NK-92 (cell line): ENCODE data around the gene NDUFS6.

Experiments
- DNase-seq: peaks from one replicate; lab custom pipeline; 2025; ENCODE audit not compliant: unreplicated experiment; lab: John Stamatoyannopoulos, UW

NDUFS6 gene

DNA sequence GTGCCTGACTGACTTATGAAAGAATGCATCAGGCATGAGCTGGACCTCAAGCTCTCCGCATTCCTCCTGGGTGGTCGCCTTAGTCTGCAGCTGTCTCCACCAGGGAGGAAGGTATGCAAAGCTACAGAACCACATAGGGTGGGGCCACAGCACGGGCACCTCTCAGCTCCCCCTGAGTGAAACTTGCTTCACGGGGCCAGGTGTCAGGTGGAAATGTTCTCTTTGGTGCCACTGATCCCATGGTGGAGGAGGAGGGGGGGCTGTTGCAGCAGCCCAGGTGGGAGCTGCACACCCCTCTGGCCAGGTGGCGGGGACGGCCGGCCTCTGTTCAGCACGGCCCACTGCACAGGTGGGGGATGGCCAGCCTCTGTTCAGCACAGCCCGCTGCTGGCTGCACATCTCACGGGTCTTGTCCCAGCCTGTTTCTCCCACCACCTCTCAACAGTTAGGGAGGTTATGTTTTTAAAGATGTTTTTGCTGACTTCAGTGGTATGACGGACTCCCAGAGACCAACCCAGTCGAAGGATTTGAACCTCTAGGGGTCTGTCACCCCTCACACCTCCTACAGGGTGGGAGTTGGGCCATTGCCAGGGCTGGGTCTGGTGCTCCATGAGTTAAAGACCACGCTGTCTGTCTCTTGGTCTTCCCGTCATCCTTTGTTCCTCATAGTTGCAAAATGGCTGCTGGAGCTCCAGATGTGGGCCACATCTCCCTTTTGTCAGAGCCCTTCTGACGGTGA is 35.9 kb upstream of the NDUFS6 start:
- DNase-seq: no peak

DNA sequence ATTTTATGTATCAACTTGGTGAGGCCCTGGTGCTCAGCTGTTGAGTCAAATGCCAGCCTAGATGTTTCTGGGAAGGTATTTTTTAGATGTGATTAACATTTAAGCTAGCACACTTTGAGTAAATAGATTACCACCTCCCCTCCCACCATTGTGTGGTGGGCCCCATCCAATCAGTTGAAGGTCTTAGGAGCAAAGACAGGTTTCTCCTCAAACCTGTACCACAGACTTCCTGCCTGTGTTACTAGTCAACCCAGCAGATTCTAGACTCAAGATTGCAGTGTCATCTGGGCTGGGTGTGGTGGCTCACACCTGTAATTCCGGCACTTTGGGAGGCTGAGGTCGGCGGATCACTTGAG is 35.3 kb upstream of the NDUFS6 start:
- DNase-seq: no peak

DNA sequence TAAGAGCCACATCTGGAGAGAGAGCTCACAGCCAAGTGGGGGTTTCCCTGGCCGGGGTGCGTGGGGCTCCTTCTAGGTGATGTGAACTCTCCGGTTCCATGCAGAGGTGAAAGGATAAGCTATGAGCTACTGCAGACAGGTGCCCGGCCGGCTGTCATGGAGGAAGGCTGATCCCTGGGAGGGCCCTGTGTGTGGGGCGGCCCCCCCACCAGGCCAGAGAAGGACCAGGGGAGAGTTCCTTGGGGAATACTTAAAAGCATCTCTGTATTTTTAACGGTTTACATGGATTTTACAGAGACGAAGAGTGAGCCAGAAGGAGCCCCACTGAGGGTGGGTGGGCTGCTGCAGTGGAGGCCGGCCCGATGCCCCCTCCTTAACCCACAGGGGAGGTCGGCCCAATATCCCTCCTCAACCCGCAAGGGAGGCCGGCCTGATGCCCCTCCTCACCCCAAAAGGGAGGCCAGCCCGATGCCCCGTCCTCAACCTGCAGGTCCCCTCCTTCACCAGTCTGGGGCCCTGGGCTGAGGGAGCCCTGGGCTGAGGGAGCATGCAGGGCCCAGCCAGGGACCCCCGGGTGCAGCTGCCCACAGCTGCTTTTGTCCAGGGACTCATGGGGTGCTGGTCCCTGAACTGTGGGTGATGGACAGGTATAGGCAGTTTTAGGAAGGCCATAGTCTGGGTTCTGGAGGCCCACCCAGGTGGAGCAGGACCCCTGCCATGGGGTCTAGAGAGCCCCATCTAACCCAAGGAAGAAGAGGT is 33.5 kb upstream of the NDUFS6 start:
- DNase-seq: no peak

DNA sequence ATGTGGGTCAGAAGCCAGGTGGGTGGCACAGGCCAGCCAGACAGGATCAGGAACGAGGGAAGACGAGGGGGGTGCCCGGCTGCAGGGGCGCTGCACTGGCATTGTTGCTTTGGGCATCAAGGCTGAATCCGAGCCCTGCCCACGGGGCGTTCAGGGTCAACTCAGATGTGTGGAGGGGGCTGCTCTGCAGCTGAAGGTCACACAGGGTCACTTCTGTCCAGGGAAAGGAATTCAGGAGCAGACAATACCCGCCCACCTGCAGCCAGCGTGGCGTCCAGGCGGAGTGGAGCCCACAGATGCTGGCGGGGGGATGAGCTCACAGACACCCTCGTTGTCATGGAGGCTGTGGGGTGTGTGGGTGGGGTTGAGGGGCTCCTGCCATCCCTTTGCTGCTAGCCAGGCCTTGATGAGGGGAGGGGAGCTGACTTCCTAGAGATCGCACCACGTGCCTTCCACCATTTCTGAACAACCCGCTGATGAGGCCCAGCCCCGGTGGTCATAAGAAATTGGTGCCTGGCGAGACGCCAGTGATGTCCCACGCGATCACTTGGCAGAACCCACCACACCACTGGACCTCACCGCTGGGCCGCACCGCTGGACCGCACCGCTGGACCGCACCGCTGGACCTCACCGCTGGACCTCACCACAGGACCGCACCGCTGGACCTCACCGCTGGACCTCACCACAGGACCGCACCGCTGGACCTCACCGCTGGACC is 32.8 kb upstream of the NDUFS6 start:
- no peak for DNase-seq

DNA sequence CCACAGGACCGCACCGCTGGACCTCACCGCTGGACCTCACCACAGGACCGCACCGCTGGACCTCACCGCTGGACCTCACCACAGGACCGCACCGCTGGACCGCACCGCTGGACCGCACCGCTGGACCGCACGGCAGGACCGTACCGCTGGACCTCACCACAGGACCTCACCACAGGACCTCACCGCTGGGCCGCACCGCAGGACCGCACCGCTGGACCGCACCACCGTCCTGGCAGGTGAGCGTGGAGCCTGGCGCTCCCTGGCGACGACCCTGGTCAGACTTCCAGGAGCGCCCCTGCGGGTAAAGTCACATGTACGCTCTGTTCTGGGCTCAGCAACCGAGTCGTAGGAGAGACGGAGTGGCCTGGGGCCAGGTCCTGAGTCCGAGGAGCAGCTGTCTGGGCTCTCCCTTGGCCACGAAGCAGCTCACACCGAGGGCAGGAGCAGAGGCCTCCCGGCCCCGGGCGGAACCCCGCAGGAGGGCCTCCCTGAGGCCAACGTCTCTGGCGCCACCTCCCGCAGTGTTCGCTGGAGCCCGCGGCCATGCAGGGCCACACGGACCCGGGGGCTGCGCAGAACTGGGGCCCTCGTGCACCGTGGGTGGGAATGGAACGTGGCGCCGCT is 32.1 kb upstream of the NDUFS6 start:
- DNase-seq: no peak

DNA sequence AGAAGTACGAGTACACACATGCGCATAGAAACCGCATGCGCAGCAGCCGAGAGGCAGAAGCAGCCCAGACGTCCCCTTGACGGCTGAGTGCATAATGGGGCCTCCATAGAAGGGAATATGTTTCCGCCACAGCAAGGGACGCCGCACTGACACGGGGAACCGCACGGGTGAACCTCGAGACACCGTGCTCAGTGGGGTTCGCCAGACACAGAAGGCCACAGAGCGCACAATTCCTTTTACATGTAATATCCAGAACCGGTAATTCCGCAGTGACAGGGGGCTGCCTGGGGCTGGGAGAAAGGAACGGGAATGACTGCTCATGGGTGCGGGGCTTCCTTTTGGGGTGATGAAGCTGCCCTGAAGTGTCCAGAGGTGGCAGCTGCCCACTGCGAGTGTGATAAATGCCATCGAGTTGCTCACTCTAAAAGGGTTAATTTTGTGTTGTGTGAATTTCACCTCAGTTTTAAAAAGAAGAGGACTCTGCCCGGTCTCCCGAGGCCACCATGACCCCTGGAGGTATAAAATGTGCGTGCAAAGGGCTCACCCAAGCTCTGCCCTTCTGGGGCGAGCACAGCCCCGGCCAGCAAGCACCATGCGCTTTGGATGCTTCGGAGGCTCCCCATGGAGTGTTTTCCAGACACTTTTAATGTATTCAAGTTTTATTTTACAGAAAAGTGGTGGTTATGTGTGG is 31.3 kb upstream of the NDUFS6 start:
- no peak for DNase-seq

DNA sequence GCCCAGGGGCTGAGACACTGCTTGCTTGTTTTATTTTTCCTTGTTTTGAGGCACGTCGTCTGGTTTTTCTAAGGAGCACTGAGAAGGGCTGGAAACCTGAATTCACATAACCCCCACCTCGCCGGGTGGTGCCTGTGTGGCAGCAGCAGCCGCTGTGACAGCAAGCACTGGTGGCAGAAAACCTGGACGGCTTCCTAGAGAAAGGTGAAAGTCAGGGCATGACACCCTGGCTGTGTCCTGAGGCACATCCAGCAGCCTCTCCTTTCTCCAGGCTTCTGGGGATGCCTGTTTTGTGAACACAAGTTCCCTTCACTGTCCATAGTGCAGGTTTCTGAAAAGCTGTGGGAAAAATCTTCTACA is 30.8 kb upstream of the NDUFS6 start:
- no peak for DNase-seq

DNA sequence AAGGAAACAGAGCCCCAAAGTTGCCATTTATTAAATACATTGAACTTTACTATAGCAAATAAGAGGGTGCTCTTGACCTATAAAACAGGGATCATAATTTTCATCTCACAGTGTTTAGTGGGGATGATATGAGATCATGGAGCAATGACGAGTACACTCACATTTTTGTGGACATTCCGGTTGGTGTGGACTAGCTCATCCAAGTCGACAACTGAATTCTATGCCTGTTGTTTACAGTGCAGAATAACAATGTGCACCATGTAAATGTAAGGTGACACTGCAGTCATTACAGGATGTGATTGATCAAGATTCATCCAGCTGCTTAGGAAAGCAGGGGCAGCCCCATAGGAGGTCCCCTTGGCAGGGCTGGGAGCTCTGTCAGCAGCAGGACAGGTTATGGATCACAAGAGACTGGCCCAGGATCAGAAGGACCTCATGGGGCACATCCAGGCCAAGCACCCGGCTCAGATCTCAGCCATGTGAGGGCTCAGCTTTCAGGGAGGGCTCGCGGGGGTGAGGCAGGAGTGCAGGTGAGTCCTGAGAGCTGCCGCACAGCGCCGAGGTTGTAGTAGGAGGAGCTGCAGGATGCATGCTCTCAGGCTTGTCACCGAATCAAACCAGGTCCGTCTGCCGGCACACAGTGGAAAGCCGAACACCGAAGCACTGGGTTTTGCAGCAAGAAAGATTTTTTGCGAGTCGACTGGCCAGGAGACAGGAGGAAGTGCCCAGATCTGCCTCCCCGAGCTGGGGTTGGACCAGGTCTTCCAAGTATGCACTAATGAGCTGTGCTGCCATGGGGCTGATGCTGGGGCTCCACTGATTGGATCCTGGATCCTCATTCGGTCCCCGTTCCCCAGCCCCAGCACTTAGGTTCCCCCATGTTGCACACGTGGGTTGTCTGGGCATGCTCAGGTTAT is 29.8 kb upstream of the NDUFS6 start:
- no peak for DNase-seq

DNA sequence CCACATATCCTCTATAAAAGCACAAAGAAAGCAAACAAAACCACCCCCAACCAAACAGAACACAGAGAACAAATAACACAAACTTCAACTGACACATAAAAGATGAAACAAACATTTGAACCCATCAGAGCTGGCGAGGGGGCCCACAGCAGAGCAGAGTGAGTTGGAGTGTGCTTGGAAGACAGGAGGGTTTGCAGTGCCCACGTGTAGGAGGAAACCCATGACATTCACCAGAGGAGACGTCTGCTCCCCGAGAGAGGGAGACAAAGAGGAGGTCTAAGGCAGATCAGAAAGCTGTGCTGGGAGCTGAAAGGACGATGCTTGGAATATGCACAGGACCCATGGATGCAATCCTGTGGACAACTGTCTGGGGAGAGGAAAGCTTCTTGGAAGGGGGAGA is 28.6 kb upstream of the NDUFS6 start:
- DNase-seq: no peak

DNA sequence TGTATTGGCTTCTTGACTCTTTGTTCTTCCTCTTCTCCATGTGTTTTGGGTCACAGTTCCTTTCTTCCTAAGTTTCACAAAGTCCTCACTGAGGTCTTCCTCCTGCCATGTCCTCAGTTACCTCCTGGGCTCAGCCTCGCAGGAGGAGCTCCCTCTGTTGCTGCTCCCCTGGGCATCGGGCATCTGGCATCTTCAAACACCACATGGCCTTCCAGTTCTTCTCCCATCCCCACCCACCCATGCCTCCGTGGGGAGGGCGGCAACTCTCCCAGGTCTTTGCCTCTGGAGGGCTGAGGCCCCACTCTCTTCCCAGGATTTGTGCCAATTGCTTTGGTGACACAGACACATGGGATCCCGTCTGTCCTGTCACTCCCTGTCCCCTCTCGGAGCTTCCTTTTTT is 24.4 kb upstream of the NDUFS6 start:
- no peak for DNase-seq

DNA sequence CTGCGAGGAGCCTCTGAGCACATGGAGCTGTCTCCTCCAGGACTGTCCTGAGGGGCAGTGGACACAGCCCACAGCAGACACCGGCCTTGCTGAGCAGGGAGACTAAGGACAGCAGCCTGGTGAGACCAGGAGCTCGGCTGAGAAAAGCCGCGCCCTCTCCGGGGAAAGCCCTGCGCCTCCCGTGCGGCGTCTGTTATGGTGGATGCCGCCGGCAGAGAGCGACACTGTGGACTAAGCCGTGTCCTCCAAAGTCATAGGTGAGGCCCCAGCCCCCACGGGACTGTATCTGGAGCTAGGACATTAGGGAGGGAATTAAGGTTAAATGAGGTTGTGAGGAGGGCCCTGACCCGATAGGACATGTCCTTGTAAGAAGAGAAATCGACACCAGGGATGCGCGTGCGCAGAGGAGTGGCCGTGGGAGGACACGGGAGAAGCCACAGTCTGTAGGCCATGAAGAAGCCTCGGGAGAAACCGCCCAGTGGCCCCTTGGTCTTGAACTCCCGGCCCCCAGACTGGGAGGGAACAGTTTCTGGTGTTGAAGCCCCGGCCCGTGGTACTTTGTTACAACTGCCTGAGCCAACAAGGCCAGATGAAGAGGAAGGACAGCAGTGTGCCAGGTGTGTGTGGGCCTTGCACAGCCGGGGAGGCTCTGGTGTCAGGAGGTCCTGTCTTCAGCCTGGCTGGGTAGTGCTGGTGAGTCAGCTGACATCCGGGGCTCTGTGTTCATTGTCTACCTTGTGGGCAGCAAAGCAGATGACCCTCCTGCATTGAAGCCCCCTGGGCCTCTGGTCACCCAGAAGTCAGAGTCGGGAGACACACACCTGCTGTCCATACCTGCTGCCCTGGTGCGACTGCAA is 23.7 kb upstream of the NDUFS6 start:
- no peak for DNase-seq

DNA sequence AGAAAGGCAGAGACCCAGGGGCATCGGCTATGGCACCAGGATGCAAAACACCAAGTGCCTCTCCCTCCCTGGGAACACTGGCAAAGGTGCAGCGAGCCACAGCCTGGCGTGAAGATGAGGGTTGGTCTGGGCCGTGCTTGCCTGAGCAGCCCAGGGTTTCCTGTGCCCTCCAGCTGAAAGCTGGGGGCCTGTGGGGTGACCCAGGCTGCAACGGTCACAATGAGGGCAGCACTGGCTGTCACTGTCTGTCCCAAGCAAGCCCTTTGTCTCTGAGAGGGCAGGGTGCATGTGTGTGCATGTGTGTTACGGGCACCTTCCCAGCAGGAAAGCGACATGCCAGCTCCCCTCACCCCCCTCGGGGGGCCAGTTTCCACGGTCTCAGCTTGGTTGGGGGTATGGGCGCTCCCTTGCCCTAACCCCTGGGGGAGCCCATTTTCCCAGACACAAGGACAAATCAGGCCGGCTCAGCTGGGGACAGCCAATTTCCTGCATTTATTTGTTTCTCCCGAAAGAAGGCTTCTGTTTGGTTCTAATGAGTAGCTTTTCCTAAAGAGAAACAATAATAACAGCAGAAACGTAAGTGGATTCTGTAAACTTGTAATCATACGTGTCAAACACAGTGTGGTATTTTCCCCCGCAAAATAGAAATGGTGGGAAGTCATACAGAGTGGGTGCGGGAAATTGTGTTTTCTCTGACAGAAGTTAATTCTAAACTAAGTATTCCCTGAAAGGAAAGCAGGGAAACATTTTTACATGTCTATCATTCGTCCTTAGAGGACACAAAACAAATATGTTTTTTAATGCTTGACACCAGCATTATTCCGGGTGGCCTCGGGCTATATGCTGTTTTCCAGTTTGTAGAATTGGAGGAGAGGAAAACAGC is 22.8 kb upstream of the NDUFS6 start:
- DNase-seq: no peak

DNA sequence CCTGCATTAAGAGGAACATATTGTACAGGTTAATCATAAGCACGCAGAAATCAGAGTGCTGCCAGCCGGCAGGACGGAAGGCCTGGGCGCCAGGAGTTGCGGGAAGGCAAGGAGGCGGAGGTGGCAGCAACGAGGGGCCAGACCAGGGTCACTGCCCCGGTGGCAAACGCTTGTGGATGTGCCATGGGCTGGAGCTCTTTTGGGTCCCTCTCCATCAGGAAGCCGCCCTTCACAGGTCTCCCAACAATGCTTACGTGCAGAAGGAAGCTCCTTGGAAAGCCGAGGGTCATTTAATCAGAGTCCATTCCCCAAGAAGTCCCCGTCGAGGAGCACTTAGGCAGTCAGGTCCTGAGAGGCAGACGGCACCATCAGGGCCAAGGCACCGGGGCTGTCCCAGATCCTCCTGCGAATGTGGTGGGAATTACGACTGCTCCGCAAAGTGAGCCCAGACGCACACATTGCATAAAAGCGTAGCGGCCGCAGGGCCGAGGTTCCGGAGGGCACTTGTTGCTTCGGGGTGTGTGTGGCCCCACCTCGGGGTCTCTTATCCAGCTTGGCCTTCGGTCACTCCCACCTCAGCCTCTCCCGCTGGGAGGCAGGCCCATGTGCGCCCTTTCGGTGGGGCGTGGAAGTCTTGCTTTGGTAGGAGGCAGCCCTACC is 22.1 kb upstream of the NDUFS6 start:
- no peak for DNase-seq

DNA sequence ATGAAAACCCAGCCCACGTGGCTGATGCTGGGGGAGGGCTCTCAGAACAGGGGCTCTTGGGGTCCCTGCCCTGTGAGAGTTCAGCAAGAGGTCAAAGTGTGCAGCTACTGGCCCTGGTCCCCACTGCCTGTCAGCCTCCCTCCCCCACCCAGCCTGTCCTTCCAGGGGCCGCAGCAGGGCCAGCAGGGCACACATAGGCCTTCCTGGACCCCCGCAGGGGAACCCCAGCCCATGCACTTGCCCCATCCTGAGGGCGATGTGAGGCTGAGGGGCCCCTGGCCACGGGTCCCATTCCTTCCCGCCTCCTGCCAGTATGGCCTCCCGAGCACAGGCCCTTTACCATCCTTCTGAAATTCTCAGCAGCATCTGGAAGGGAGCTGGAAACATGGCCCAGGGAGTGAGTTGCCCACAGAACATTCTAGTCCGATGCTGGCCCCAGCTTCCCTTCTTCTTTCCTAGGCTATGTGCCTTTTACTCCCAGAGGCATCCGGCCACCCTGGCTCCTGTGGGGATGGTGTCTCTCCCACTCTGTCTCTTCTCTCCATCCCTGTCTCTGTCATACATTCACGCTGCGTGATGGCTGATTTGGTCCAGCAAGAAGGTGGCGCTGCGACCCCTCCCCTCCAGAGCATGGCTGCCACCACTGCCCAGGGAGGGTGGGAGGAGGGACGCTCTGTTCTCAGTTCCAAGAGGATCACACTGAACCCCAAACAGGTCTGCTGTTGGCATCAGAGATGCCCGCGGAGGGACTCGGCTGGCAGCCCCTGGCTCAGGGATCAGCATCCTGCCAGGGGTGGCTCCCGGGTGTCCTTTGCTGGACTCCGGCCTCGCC is 21.2 kb upstream of the NDUFS6 start:
- DNase-seq: no peak

DNA sequence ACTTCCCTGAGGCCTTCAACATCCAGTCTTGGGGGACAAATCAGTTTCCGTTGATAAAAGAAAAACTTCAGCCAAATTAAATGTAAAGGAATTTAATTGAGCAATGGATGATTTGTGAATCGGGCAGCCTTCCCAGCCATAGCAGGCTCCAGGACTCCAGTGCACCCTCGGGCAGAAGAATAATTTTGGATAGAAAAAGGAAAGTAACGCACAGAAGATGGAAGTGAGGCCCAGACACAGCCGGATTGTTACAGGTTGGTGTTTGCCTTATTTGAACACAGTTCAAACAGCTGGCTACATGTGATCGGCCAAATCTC is 20.6 kb upstream of the NDUFS6 start:
- DNase-seq: no peak

DNA sequence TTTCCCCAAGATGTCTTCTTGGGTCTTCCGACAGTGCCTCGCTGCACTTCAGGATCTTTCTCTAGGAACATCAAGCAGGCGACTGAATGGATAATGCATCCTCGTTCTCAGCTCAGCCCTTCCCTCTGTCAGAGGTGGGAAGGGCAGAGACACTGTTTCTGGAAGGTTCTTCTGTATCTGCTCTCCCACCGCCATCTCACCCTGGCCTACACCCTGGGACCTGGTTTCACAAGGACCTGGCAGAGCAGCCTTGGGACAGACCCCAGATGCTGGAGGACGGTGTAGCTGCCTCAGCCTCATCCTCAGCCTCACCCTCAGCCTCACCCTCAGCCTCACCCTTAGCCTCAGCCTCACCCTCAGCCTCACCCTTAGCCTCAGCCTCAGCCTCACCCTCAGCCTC is 20.1 kb upstream of the NDUFS6 start:
- DNase-seq: no peak
